Measurements from ENCODE around the gene TMEM114. TPM values are rescaled to one million over a fixed set of nuclear protein-coding genes. Genes with fewer than 3 reads are reported as not detected.
"Not testable (repeated sequence)": the region's sequence is repeated elsewhere in the genome, so short reads cannot be mapped to it uniquely, and the experiment has no call there.

TMEM114 gene
- total RNA-seq, 1 experiment from 2014 or later = not detected

GRCh38 chr16:8571061-8571596 lies 19.2 kb downstream of the TMEM114 start:
- Histone ChIP-seq H3K9me3 (ENCODE audit: insufficient read depth, low read depth) (no peaks in the 10 kb centered on the region), H3K4me2 (no peak overlapping the region), H3K79me2 (ENCODE audit: low read depth) (no peaks in the 10 kb centered on the region), H3K4me3 (no peak overlapping the region), H3K27ac (no peak overlapping the region), H3K27me3 (ENCODE audit: insufficient read depth, low read depth) (peaks cover 34% of the 10 kb centered on the region), H2AFZ (no peak overlapping the region), H3F3A (ENCODE audit: insufficient read depth, low read depth) (no peaks in the 10 kb centered on the region), H3K4me1 (replicated peaks; ENCODE audit: insufficient read depth) (no peaks in the 10 kb centered on the region), H3K9me2 (ENCODE audit: insufficient read depth) (no peaks in the 10 kb centered on the region), H3K36me3 (ENCODE audit: low read depth) (no peaks in the 10 kb centered on the region), H4K20me1 (ENCODE audit: insufficient read depth) (no peaks in the 10 kb centered on the region)
- ChIA-PET CTCF (interaction anchor here (0.5 to 0.6 kb wide), 2 partner anchors 221 to 246 kb away, joined by 3 read pairs; no protein-coding TSS in a partner anchor), POLR2A (ENCODE audit: unreplicated experiment) (no interaction called here)
- BruUV-seq (replicated peaks) = no TSS peak
- intact Hi-C loops (cut with micrococcal nuclease; ENCODE audit: unreplicated experiment) = no loop called here
- no peak for DNase-seq
- no peak for TF ChIP-seq CTCF (conservative IDR thresholded peaks at IDR 0.05)
- TF ChIP-seq EZH2 (IDR thresholded peaks at IDR 0.05; ENCODE audit: low read depth) = no peak

DNA sequence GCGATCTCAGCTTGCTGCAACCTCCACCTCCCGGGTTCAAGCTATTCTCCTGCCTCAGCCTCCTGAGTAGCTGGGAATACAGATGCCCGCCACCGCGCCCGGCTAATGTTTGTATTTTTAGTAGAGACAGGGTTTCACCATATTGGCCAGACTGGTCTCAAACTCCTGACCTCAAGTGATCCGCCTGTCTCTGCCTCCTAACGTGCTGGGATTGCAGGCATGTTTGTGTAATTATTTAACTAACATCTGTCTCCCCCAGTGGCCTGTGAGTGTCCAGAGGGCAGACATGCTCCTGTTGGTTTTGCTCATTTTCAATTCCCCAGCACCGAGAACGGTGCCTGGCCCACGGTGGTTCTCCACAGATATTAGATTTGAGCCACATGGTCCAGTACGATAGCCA lies 19.9 kb downstream of the TMEM114 start:
- H3K27ac ChIP-seq; H3K9me3 ChIP-seq (ENCODE audit: insufficient read depth, low read depth); BruUV-seq (replicated peaks); H2AFZ ChIP-seq; DNase-seq; intact Hi-C loops (cut with micrococcal nuclease; ENCODE audit: unreplicated experiment); H3K9me2 ChIP-seq (ENCODE audit: insufficient read depth); H3K36me3 ChIP-seq (ENCODE audit: low read depth); H3K4me3 ChIP-seq; H3K4me1 ChIP-seq (replicated peaks; ENCODE audit: insufficient read depth); H3K4me2 ChIP-seq; H3K79me2 ChIP-seq (ENCODE audit: low read depth); POLR2A ChIA-PET (ENCODE audit: unreplicated experiment); H4K20me1 ChIP-seq (ENCODE audit: insufficient read depth); H3F3A ChIP-seq (ENCODE audit: insufficient read depth, low read depth): not testable (repeated sequence)
- CTCF ChIA-PET = interaction anchor here (0.6 kb wide), 1 partner anchor 439 kb away, joined by 3 read pairs; no protein-coding TSS in a partner anchor
- H3K27me3 ChIP-seq (ENCODE audit: insufficient read depth, low read depth) = peaks cover 27% of the 10 kb centered on the region

- H4K20me1 ChIP-seq (ENCODE audit: insufficient read depth) = no peaks in the 10 kb centered on the region
- H3K9me3 ChIP-seq (ENCODE audit: insufficient read depth, low read depth) = no peaks in the 10 kb centered on the region
- H3K36me3 ChIP-seq (ENCODE audit: low read depth) = no peaks in the 10 kb centered on the region
- ChIA-PET POLR2A (ENCODE audit: unreplicated experiment) (no interaction called here), CTCF (interaction anchor here (0.5 to 0.6 kb wide), 2 partner anchors 439 to 532 kb away, joined by 3 read pairs; no protein-coding TSS in a partner anchor)
- TF ChIP-seq CTCF (conservative IDR thresholded peaks at IDR 0.05) (no peak), EZH2 (IDR thresholded peaks at IDR 0.05; ENCODE audit: low read depth) (no peak)
- H3K27me3 ChIP-seq (ENCODE audit: insufficient read depth, low read depth) = peaks cover 21% of the 10 kb centered on the region
- H3K4me3 ChIP-seq = no peak overlapping the region
- intact Hi-C loops (cut with micrococcal nuclease; ENCODE audit: unreplicated experiment) = loop anchor here (5.0 kb wide), 1 partner anchor 438 kb away; no protein-coding TSS in a partner anchor
- no peaks in the 10 kb centered on the region for H3K79me2 ChIP-seq (ENCODE audit: low read depth)
- H3K27ac ChIP-seq = no peak overlapping the region
- BruUV-seq (replicated peaks) = no TSS peak
- H3K9me2 ChIP-seq (ENCODE audit: insufficient read depth) = no peaks in the 10 kb centered on the region
- no peak for DNase-seq
- no peaks in the 10 kb centered on the region for H3K4me1 ChIP-seq (replicated peaks; ENCODE audit: insufficient read depth)
- H3K4me2 ChIP-seq = no peak overlapping the region
- peaks cover 3% of the 10 kb centered on the region; the same call in 1 of the 2 replicates for H3F3A ChIP-seq (ENCODE audit: insufficient read depth, low read depth)
- H2AFZ ChIP-seq = no peak overlapping the region
These were observed 20.5 kb downstream of the TMEM114 start for GRCh38 chr16:8569650-8570346.
